Panc1 (cell line): ENCODE data around the gene ATP13A3. TPM values are rescaled to one million over a fixed set of nuclear protein-coding genes. Genes with fewer than 3 reads are reported as not detected.

ENCODE experiments used
- ATAC-seq: fragments of 200-7000 bp; cut with Tn5 transposase; 2 replicates; pipeline ENCODE4 v1.9.1; 2020; ENCODE audit warnings: mild to moderate bottlenecking, moderate library complexity
- BruUV-seq: library from RNA; stranded (reverse); fragments of 400-500 nt; replicated peaks from 2 replicates; lab custom pipeline; 2021; lab: Mats Ljungman, UMichigan
- CTCF ChIA-PET: fragments of 300-600 bp; sonication (Branson Sonifier 250); formaldehyde crosslinking; loops from one replicate; lab custom pipeline; 2022; ENCODE audit warnings: antibody characterized with exemption; lab: Charles Lee
- POLR2A ChIA-PET: fragments of 300-600 bp; sonication (Branson Sonifier 250); formaldehyde crosslinking; loops from one replicate; lab custom pipeline; 2022; ENCODE audit warnings: antibody characterized with exemption; lab: Charles Lee
- DNase-seq: peaks from one replicate; pipeline ENCODE4 v3.0.0-alpha.2; 2010; ENCODE audit warnings: low read depth, low spot score
- H3K27ac ChIP-seq: 2 replicates; pipeline ENCODE4 v1.5.1; 2011; ENCODE audit warnings: mild to moderate bottlenecking, low read length, inconsistent platforms
- H3K27me3 ChIP-seq: fragments of 200-500 bp; sonication (Bioruptor generic); 2 replicates; pipeline ENCODE4 v1.6.0; 2014; ENCODE audit warnings: low read length, inconsistent platforms; ENCODE audit not compliant: control insufficient read depth, insufficient read depth
- H3K36me3 ChIP-seq: fragments of 200-500 bp; sonication (Bioruptor generic); 2 replicates; pipeline ENCODE4 v1.5.1; 2014; ENCODE audit warnings: inconsistent platforms, mild to moderate bottlenecking, low read length, moderate library complexity; ENCODE audit not compliant: control insufficient read depth, insufficient read depth
- H3K4me1 ChIP-seq: 2 replicates; pipeline ENCODE4 v1.5.1; 2011; ENCODE audit warnings: inconsistent platforms, mild to moderate bottlenecking, low read length, moderate library complexity; ENCODE audit not compliant: control insufficient read depth, insufficient read depth
- H3K4me3 ChIP-seq, 2 experiments: 2 replicates each; pipeline ENCODE4 v1.5.1; 2011 to 2012; ENCODE audit warnings: low read depth in 2 of 2, low read length in 2 of 2, mild to moderate bottlenecking in 2 of 2, inconsistent platforms in 1 of 2, moderate library complexity in 1 of 2
- H3K9me3 ChIP-seq: fragments of 200-500 bp; sonication (Bioruptor generic); 2 replicates; pipeline ENCODE4 v1.5.1; 2014; ENCODE audit warnings: low read depth, mild to moderate bottlenecking, inconsistent platforms, low read length, moderate library complexity; ENCODE audit not compliant: control insufficient read depth, insufficient read depth
- CTCF ChIP-seq: fragments of 450-650 bp; IDR thresholded peaks from 2 replicates; pipeline ENCODE4 v1.5.1; 2017; ENCODE audit warnings: mild to moderate bottlenecking
- POLR2AphosphoS5 ChIP-seq: IDR thresholded peaks from 2 replicates; pipeline ENCODE4 v1.6.1; 2012; ENCODE audit warnings: mild to moderate bottlenecking, low read depth, low read length, moderate library complexity
- REST ChIP-seq, 2 experiments: IDR thresholded peaks; 2 replicates each; pipeline ENCODE4 v1.6.1; 2011 to 2012; ENCODE audit warnings: low read depth in 2 of 2, control low read depth in 1 of 2, low read length in 1 of 2, mild to moderate bottlenecking in 1 of 2, moderate library complexity in 1 of 2; ENCODE audit not compliant: insufficient read depth in 1 of 2
- SIN3A ChIP-seq: IDR thresholded peaks from 2 replicates; pipeline ENCODE4 v1.6.1; 2012; ENCODE audit warnings: low read depth, mild to moderate bottlenecking, low read length, moderate library complexity, borderline replicate concordance; ENCODE audit not compliant: insufficient read depth
- TCF7L2 ChIP-seq: IDR thresholded peaks from 2 replicates; pipeline ENCODE4 v1.6.1; 2011; ENCODE audit warnings: mild to moderate bottlenecking, low read depth, low read length, inconsistent platforms
- in situ Hi-C: cut with HindIII; loops from 2 replicates; pipeline ENCODE4 v1.10.0; 2016; ENCODE audit warnings: low sequenced_read_pairs, low pct_unique_long_range_greater_than_20kb
- intact Hi-C: fragments of 100-400 bp; cut with micrococcal nuclease; formaldehyde crosslinking; loops from one replicate; pipeline ENCODE4 v1.10.0; 2022; ENCODE audit not compliant: unreplicated experiment
- total RNA-seq: library from RNA; stranded (reverse); gene quantifications from one replicate; pipeline ENCODE4 v1.2.1, GENCODE V29; 2021; ENCODE audit not compliant: unreplicated experiment

Gene ATP13A3
- total RNA-seq, 1 experiment from 2014 or later = 169 TPM

GRCh38 chr3:194496217-194496919, 9.6 kb upstream of the ATP13A3 start:
- H3K4me3 ChIP-seq = no peak overlapping the region
- no peaks in the 10 kb centered on the region for H3K9me3 ChIP-seq
- ChIA-PET CTCF (interaction anchor here (0.7 kb wide), 1 partner anchor 153 kb away, joined by 10 read pairs; no protein-coding TSS in a partner anchor), POLR2A (interaction anchor here (0.6 kb wide), 1 partner anchor 118 kb away, joined by 5 read pairs; no protein-coding TSS in a partner anchor)
- ATAC-seq = no peak
- intact Hi-C loops (no loop called here), in situ Hi-C loops (no loop called here)
- no peak for TF ChIP-seq TCF7L2
- no peak for TF ChIP-seq SIN3A
- TF ChIP-seq CTCF = no peak
- TF ChIP-seq REST (IDR thresholded peaks at IDR 0.05; ENCODE audit: insufficient read depth in 1 of 2, low read depth in 2 of 2, low read length in 1 of 2) = no peak
- TF ChIP-seq POLR2AphosphoS5 = no peak
- no peak for DNase-seq
- H3K27me3 ChIP-seq = no peaks in the 10 kb centered on the region
- H3K27ac ChIP-seq = no peak overlapping the region
- no TSS peak for BruUV-seq
- no peaks in the 10 kb centered on the region for H3K36me3 ChIP-seq
- H3K4me1 ChIP-seq = peaks cover 25% of the 10 kb centered on the region

- POLR2A ChIA-PET = interaction anchor here (0.7 kb wide), 1 partner anchor 251 kb away, joined by 3 read pairs; no protein-coding TSS in a partner anchor
- TF ChIP-seq SIN3A (no peak), REST (IDR thresholded peaks at IDR 0.05; ENCODE audit: insufficient read depth in 1 of 2, low read depth in 2 of 2, low read length in 1 of 2) (no peak), TCF7L2 (no peak), CTCF (no peak), POLR2AphosphoS5 (no peak)
- peak overlapping the region; percentile 35; the same call in 1 of the 2 replicates for H3K27ac ChIP-seq
- H3K4me1 ChIP-seq = peaks cover 25% of the 10 kb centered on the region
- no TSS peak for BruUV-seq
- DNase-seq = no peak
- CTCF ChIA-PET = interaction anchor here (0.5 kb wide), 1 partner anchor 404 kb away, joined by 4 read pairs; no protein-coding TSS in a partner anchor
- H3K27me3 ChIP-seq = no peaks in the 10 kb centered on the region
- H3K9me3 ChIP-seq = no peaks in the 10 kb centered on the region
- H3K36me3 ChIP-seq = no peaks in the 10 kb centered on the region
- intact Hi-C loops = no loop called here
- peak; percentile 23; the same call in 1 of the 2 replicates for ATAC-seq
- H3K4me3 ChIP-seq = no peak overlapping the region
- in situ Hi-C loops = no loop called here
These were observed 8.2 kb upstream of the ATP13A3 start for GRCh38 chr3:194494951-194495374.
